Globus pallidus (tissue), 1 donor: ENCODE results near the gene CLDN11.
A peak's percentile ranks its signal among the peaks of the same experiment; 100 is the strongest.

Experiments
- DNase-seq: peaks from one replicate; pipeline ENCODE4 v3.0.0-alpha.2; 2015; ENCODE audit warnings: low spot score

Gene CLDN11

DNA sequence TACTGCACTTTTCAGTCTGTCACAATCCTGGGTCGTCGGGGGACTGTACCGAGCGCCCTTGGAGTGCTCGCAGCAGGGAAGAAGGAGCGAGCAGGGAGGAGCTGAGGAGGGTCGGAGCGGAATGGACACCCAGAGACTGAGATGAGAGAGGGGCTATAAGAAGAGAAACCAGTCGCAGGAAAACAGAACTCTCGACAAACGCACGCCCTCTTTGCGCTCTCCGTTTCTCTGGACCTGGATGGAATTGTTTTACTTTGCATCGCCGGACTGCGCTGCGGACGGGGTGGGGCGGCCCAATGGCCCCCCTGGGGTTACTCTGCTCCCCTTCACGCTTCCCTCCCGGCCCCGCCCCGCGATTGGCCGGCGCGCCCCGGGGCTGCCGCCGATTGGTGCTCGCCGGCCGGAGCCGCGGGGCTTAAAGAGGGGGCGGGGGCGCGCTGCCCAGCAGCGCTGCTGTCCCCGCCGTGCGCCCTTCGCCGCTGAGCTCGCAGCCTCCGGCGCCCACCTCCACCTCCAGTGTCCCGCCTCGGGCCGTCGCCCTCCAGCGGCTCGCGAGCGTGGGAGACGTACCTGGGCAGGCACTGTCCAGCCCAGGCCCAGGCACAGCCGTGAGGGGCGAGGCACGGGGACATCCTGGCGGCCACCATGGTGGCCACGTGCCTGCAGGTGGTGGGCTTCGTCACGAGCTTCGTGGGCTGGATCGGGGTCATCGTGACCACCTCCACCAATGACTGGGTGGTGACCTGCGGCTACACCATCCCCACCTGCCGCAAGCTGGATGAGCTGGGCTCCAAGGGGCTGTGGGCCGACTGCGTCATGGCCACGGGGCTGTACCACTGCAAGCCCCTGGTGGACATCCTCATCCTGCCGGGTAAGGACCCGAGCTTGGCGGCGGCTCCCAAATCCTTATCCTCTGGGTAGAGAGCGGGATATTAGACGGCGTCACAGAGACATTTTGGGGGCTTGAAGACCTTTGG, at the start of gene CLDN11:
Gene CLDN11, plus strand, starts transcription at position 447 of the 977 bp plus-strand sequence. Its CDS starts 199 bp downstream, at position 646.
- DNase-seq = peak; percentile 91

GRCh38 chr3:170368921-170369320, 49.7 kb upstream of the CLDN11 start:
- DNase-seq = no peak

- DNase-seq = no peak
Observed at GRCh38 chr3:170372190-170372879, 46.3 kb upstream of the CLDN11 start.

- DNase-seq = no peak
Observed at GRCh38 chr3:170383567-170383966, 35.1 kb upstream of the CLDN11 start.

GRCh38 chr3:170386468-170386867, 32.2 kb upstream of the CLDN11 start:
- no peak for DNase-seq

GRCh38 chr3:170387950-170388349, 30.7 kb upstream of the CLDN11 start:
- no peak for DNase-seq

DNA sequence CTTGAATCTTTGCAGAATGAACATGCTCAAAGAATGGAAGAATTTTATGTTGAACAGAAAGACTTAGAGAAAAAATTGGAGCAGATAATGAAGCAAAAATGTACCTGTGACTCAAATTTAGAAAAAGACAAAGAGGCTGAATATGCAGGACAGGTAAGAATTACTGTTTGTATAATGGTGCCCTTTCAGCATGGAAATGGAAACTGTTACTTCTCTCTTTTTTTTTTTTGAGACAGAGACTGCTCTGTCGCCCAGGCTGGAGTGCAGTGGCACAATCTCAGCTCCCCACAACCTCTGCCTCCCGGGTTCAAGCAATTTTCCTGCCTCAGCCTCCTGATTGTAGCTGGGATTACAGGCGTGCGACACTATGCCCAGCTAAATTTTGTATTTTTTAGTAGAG, 27.6 kb upstream of the CLDN11 start:
- DNase-seq = no peak

DNA sequence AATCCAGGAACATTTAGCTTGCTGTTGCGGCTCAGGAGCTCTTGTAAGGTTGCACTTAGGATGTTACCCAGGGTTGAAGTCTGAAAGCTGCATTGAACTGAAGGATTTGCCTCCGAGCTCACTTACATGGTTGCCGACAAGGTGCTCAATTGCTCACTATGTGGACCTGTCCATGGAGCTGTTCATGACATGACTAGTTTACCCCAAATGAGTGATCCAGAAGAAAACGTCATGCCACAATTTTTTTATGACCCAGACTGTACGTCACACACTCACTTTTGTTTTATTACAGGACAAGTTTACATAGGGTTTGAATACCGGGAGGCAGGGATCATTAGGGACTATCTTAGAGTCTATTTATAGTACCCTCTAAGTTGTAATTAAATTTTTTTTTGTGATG, 21.0 kb upstream of the CLDN11 start:
- DNase-seq = no peak

DNA sequence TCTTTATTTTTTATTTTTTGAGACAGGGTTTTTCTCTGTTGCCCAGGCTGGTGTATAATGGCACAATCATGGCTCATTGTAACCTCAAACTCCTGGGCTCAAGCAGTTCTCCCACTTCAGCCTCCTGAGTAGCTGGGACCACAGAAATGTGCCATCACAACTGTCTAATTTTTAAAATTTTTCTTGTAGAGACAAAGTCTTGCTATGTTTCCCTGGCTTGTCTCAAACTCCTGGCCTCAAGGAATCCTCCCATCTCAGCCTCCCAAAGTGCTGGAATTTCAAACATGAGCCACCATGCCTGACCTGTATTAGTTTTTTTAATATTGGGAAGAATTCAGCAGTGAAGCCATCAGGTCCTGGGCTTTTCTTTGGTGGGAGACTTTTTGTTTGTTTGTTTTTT, 13.6 kb upstream of the CLDN11 start:
- DNase-seq = no peak

GRCh38 chr3:170410428-170411029, 8.1 kb upstream of the CLDN11 start:
- no peak for DNase-seq

- no peak for DNase-seq
Observed at GRCh38 chr3:170413291-170413690, 5.4 kb upstream of the CLDN11 start.

GRCh38 chr3:170414202-170414663, 4.4 kb upstream of the CLDN11 start:
- DNase-seq = peak; percentile 83

- no peak for DNase-seq
Observed at GRCh38 chr3:170417090-170417489, 1.6 kb upstream of the CLDN11 start.

DNA sequence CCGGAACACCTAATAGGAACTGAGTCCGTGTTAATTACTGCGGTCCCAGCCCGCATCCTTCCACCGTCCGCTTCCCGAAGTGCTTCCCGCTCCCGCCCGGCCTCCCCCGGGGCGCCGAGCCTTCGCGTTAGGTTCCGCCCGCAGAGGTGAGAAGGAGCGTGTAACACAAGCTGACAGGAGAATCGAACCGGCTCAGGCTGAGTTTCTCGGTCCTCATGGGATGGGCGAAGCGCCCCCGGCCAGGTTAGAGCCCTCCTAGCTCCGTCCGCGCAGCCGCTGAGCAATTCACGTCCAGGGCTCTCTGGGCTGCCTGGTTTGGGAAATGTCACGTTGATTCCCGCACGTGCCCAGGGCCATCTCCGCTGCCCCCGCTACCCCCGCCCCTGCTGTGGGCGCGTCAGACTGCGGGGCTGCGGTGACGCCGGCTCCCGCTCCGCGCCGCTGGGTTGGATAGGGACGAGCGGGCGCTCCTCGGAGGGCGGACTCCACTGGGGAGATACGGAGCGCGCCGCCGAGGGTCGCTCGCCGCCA, 954 bp downstream of the CLDN11 start:
- peak; percentile 76 for DNase-seq

DNA sequence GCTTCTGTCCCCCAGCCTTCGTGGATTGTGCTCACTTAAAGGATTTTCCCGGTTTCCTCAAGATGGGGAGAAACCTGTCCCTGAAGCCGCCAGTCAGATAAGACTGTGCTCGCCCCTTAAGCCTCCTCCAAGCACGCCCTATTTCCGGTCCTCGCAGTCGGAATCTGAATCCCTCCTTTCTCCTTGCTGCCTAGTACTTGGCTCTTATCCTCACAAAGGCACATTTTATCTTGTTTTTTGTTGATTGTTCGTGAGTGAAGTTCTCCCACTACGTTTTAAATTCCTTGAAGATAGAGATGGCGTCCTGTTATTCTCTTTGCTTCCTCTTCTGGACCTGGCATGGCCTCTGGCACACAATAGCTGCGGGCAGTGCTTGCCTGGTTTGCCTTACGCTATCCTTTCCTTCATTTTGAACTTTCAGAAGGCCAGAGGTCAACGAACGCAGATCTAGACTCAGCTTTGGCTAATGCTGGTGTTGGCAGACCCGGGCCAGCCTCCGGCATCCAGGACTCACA, 1.7 kb downstream of the CLDN11 start:
- DNase-seq = no peak

DNA sequence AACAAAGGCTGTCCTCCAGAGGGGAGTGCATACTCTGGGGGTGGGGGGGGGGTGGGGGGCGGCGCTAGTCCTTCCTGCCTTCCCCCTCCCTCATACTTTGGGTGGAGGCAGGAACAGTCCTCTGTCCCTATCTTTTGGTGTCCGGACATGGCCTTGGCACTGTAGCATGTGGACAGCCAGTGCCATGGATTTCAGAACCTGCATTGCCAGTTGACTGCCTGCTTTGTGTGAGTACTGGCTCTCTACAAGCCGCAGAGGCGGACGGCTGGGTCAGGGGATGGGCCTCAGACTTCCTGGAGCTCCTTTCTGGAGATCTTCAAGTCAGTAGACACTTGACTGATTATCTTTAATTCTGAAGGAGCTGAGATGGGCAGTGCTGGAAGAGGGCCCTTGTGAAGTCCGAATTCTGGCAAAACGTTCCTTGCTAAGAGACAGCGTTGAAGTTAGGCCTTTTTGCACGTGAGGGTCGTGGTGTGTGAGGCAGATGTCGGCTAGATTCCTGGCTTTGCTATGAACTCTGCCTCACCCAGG, 2.5 kb downstream of the CLDN11 start:
- peak; percentile 84 for DNase-seq

DNA sequence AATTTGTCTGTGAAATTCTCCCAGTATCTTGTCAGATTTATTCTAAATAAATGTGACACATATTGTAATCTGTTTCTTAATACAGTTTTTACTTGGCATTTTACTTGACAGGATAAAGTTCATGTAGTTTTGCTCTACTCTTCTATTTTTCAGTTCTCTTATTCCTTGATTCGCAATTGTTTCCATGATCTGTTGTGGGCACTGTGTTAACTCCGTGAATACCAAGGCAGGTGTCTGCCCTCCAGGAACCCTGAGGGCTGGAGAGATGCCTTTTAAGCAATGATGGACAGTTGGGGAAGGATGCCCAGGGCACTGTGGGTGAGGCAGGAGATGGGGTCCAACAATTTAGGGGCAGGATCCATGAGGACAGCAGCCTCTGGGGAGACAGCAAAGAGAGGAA, 3.1 kb downstream of the CLDN11 start:
- DNase-seq = no peak

DNA sequence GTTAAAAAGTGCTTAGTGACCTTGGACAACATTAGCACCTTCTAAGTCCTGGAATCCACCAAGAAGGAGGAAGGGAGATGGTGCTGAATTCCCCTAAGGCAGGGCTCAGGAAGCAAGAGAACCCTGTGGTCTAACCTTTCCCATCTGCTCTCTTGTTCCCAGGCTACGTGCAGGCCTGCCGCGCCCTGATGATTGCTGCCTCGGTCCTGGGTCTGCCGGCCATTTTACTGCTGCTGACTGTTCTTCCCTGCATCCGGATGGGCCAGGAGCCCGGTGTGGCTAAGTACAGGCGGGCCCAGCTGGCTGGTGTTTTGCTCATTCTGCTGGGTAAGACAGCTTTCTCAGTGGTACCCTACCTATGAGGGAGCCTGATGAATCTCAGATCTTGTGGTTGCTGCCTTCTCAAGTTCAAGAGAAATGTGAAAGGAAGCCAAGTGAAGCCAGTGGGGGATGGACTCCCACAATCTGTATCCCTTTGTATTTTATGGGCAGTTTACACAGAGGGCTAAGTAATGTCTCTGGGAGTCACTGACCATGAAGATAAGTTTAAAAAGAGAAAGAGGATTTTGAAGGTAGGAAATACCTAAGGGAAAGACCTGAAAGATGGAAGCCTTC, 4.4 kb downstream of the CLDN11 start:
- DNase-seq = no peak

DNA sequence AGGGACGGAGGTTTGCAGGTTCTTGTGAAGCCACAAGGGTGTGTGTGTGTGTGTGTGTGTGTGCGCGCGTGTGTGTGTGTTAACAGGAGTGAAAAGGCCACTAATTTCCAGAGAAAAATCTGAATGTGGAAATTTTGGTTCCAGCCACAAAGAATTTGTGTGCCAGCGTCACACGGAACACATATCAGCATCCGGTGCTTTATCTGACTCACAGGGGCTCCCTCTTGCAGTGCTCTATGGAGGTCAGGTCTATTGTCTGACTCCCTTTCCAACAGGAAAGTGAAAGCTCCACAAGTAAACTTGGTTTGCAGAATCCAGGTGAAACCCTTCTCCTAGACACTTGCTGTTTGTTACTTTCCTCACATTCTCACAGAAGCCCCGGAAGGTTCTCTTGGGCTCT, 6.2 kb downstream of the CLDN11 start:
- DNase-seq = no peak

DNA sequence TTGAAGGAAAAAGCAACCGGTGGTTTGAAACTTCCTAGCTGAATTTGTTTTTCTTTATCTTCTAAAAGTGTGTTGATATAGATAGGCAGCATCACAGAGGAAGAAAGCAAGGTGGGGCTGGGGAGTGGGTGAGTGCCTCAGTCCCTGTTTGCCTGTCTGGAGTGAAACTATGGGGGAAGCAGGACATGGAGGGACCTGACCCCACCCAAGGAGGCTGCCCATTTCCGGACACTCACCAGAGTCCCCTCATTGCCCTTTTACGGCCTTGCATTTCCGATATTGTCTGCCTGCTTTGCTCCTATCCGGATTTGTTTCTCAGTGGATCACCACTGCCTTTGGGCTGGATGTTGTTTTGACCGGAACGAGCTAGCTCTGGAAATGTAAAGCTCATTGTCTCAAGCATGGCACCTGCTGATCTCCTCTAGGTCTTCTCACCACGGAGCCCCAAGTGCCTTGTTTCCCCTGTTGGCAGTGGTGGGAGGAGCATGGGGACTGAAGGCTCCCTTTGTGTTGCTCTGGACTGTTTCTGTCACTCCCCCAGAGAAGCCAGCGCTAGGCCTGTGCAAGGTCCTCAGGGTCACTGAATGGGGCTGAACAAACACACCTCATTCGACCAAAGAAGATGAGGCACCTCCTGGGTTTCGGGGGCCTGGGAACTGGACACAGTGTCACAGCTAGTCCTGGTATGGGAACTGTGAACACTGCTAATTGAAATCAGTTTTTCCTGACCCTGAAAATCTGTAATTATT, 7.0 kb downstream of the CLDN11 start:
- peak; percentile 96 for DNase-seq
